Measurements from ENCODE around the gene FHOD3.

GRCh38 chr18:36695806-36696205, 398.3 kb downstream of the FHOD3 start:
- TF ChIP-seq CTCF (IDR thresholded peaks at IDR 0.05) (no peak), POLR2AphosphoS5 (IDR thresholded peaks at IDR 0.05) (no peak)
